CD4-positive, alpha-beta T cell treated with Interleukin-17A for 1 hour (primary cell): ENCODE results near the gene COPZ1.

Experiments used
- DNase-seq: peaks from one replicate; pipeline ENCODE4 v3.0.0-alpha.2; 2020

The COPZ1 gene

GRCh38 chr12:54398995-54399793, 74.3 kb downstream of the COPZ1 start:
- DNase-seq: peak; percentile 91

- DNase-seq: no peak
These were observed 76.2 kb downstream of the COPZ1 start for GRCh38 chr12:54401119-54401518.
